MCF 10A (cell line): ENCODE data around the gene POFUT2. TPM values are rescaled to one million over a fixed set of nuclear protein-coding genes. Genes with fewer than 3 reads are reported as not detected.

ENCODE experiments used
- BruUV-seq: library from RNA; stranded (reverse); fragments of 400-500 nt; replicated peaks from 2 replicates; lab custom pipeline; 2021; lab: Mats Ljungman, UMichigan
- CTCF ChIA-PET: fragments of 300-600 bp; sonication (Branson Sonifier 250); formaldehyde crosslinking; extraction: SDS; loops from one replicate; lab custom pipeline; 2021; ENCODE audit warnings: antibody characterized with exemption, inconsistent platforms; lab: Yijun Ruan, JAX
- POLR2A ChIA-PET: fragments of 300-600, 350-650 bp; sonication (Branson Sonifier 250); formaldehyde crosslinking; extraction: SDS; loops from one replicate; lab custom pipeline; 2020; ENCODE audit warnings: antibody characterized with exemption, inconsistent platforms; lab: Yijun Ruan, JAX
- DNase-seq: peaks from one replicate; pipeline ENCODE4 v3.0.0-alpha.2; 2018; ENCODE audit not compliant: unreplicated experiment
- H3K27ac Mint-ChIP-seq: one replicate; pipeline ENCODE4 v1.8.0; 2022; ENCODE audit warnings: mild to moderate bottlenecking, low read depth, mixed read lengths; ENCODE audit not compliant: unreplicated experiment
- H3K27me3 Mint-ChIP-seq: one replicate; pipeline ENCODE4 v1.8.0; 2022; ENCODE audit warnings: mixed read lengths; ENCODE audit not compliant: insufficient read depth, unreplicated experiment
- H3K36me3 Mint-ChIP-seq: one replicate; pipeline ENCODE4 v1.8.0; 2022; ENCODE audit warnings: mild to moderate bottlenecking, moderate library complexity, mixed read lengths; ENCODE audit not compliant: insufficient read depth, unreplicated experiment
- H3K4me1 Mint-ChIP-seq: one replicate; pipeline ENCODE4 v1.8.0; 2022; ENCODE audit warnings: mixed read lengths; ENCODE audit not compliant: insufficient read depth, unreplicated experiment
- H3K4me3 Mint-ChIP-seq: one replicate; pipeline ENCODE4 v1.8.0; 2022; ENCODE audit warnings: mild to moderate bottlenecking, moderate library complexity, mixed read lengths; ENCODE audit not compliant: unreplicated experiment
- H3K9me3 Mint-ChIP-seq: one replicate; pipeline ENCODE4 v1.8.0; 2022; ENCODE audit warnings: mixed read lengths; ENCODE audit not compliant: unreplicated experiment
- intact Hi-C: fragments of 100-400 bp; cut with micrococcal nuclease; formaldehyde crosslinking; loops from 2 replicates; pipeline ENCODE4 v1.14.1; 2022
- total RNA-seq: library from RNA; stranded (reverse); gene quantifications from 2 replicates; pipeline ENCODE4 v1.2.3, GENCODE V29; 2022
- TF ChIP-seq, protein P1 (sequence below): fragments of 200-600 bp; IDR thresholded peaks from one replicate; pipeline ENCODE4 v1.8.0; 2022; ENCODE audit warnings: antibody characterized with exemption, mild to moderate bottlenecking; ENCODE audit not compliant: unreplicated experiment

The POFUT2 gene
- total RNA-seq, 1 experiment from 2014 or later = 25.2 TPM

DNA sequence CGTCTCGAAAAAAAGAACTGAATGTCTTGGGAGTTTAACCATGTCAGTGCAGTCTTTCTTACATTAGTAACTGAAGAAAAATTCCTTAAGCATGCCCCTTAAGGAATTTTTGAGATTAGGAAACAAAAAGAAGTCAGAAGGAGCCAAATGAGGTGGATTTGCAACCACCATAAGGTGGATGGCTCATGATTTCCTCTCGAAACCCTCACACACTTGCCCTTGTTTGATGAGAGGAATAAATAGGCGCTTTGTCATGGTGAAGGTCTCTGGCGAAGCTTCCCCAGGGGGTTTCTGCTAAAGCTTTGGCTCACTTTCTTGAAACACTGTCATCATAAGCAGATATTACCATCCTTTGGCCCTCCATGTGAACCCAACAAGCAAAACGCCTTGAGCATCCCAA is 68.2 kb downstream of the POFUT2 start:
- Mint-ChIP-seq H3K9me3 (peaks cover 12% of the 10 kb centered on the region), H3K36me3 (peaks cover 9% of the 10 kb centered on the region), H3K4me1 (no peaks in the 10 kb centered on the region), H3K27me3 (no peaks in the 10 kb centered on the region), H3K4me3 (no peak overlapping the region), H3K27ac (no peak overlapping the region)
- CTCF ChIA-PET = interaction anchor here (0.7 kb wide), 1 partner anchor 270 kb away, joined by 3 read pairs; no protein-coding TSS in a partner anchor
- intact Hi-C loops = no loop called here
- TF ChIP-seq, protein P1, sequence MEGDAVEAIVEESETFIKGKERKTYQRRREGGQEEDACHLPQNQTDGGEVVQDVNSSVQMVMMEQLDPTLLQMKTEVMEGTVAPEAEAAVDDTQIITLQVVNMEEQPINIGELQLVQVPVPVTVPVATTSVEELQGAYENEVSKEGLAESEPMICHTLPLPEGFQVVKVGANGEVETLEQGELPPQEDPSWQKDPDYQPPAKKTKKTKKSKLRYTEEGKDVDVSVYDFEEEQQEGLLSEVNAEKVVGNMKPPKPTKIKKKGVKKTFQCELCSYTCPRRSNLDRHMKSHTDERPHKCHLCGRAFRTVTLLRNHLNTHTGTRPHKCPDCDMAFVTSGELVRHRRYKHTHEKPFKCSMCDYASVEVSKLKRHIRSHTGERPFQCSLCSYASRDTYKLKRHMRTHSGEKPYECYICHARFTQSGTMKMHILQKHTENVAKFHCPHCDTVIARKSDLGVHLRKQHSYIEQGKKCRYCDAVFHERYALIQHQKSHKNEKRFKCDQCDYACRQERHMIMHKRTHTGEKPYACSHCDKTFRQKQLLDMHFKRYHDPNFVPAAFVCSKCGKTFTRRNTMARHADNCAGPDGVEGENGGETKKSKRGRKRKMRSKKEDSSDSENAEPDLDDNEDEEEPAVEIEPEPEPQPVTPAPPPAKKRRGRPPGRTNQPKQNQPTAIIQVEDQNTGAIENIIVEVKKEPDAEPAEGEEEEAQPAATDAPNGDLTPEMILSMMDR = no peak
- DNase-seq = no peak
- POLR2A ChIA-PET = interaction anchor here (0.5 to 0.7 kb wide), 3 partner anchors 11 to 688 kb away, joined by 3 to 4 read pairs (median 3); no protein-coding TSS in a partner anchor
- no TSS peak for BruUV-seq

DNA sequence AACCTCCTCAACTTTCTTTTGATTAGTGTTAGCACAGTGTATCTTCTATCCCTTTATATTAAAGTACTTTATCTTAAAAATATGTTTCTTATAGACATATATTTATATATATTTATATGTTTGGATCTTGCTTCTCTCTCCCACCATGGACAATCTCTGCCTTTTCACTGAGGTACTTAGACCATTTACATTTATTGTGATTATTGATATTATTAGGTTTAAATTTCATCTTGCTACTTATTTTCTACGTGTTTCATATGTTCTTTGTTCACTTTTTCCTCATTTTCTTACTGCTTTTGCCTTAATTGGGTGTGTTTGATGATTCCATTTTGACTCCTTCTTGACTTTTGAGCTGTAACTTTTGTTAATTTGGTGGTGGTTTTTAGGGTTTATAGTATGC is 70.7 kb downstream of the POFUT2 start:
- no TSS peak for BruUV-seq
- POLR2A ChIA-PET = no interaction called here
- DNase-seq = no peak
- CTCF ChIA-PET = no interaction called here
- intact Hi-C loops = no loop called here
- no peak overlapping the region for H3K27ac Mint-ChIP-seq
- peaks cover 9% of the 10 kb centered on the region for H3K36me3 Mint-ChIP-seq
- peaks cover 12% of the 10 kb centered on the region for H3K9me3 Mint-ChIP-seq
- H3K4me3 Mint-ChIP-seq = no peak overlapping the region
- TF ChIP-seq, protein P1 = no peak
- no peaks in the 10 kb centered on the region for H3K27me3 Mint-ChIP-seq
- H3K4me1 Mint-ChIP-seq = no peaks in the 10 kb centered on the region

DNA sequence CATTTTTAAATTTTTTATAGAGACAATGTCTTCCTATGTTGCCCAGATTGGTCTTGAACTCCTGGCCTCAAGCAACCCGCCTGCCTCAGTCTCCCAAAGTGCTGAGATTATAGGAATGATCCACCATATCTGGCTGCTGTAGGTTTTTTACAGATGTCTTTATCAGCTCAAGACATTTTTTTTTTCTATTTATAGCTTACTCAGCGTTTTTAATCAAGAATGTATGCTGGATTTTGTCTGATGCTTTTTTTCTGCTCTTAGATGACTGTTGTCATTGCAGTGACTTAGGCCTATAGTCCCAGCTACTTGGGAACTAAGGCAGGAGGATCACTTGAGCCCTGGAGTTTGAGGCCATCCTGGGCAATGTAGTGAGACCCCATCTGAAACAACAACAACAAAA is 72.5 kb downstream of the POFUT2 start:
- H3K27ac Mint-ChIP-seq = no peak overlapping the region
- BruUV-seq = no TSS peak
- ChIA-PET CTCF (interaction anchor here (1.0 to 1.1 kb wide), 2 partner anchors 21 to 75 kb away, joined by 3 to 6 read pairs; no protein-coding TSS in a partner anchor), POLR2A (no interaction called here)
- H3K4me1 Mint-ChIP-seq = no peaks in the 10 kb centered on the region
- H3K27me3 Mint-ChIP-seq = no peaks in the 10 kb centered on the region
- peaks cover 18% of the 10 kb centered on the region for H3K36me3 Mint-ChIP-seq
- TF ChIP-seq, protein P1 = no peak
- no peak for DNase-seq
- H3K4me3 Mint-ChIP-seq = no peak overlapping the region
- intact Hi-C loops = no loop called here
- H3K9me3 Mint-ChIP-seq = peaks cover 12% of the 10 kb centered on the region

Other genes with a start within 250 kb of the POFUT2 start
- 18.1 and 19.4 TPM in 2 replicates for gene ADARB1, start 213.3 kb downstream of the POFUT2 start, total RNA-seq
- gene COL18A1, start 117.3 kb upstream of the POFUT2 start, total RNA-seq = 2.1 and 3.4 TPM in 2 replicates